Neural cell (in vitro differentiated cells): Measurements from ENCODE around the gene MRNIP. TPM values are rescaled to one million over a fixed set of nuclear protein-coding genes. Genes with fewer than 3 reads are reported as not detected.

Experiments used
- H2AFZ ChIP-seq: fragments of 200-600, 300-800 bp; sonication (generic), shearing (Covaris generic); 2 replicates; pipeline ENCODE4 v1.6.0; 2014; ENCODE audit warnings: low read depth, mild to moderate bottlenecking, antibody characterized with exemption, low read length, moderate library complexity
- H3F3A ChIP-seq: fragments of 200-600 bp; shearing (Covaris generic); 2 replicates; pipeline ENCODE4 v1.6.1; 2016; ENCODE audit warnings: mild to moderate bottlenecking, moderate library complexity, mixed read lengths, antibody characterized with exemption, low read length; ENCODE audit not compliant: insufficient read depth, poor library complexity, severe bottlenecking
- H3K27ac ChIP-seq: fragments of 200-600, 300-800 bp; sonication (generic), shearing (Covaris generic); 2 replicates; pipeline ENCODE4 v1.5.1; 2014; ENCODE audit warnings: mild to moderate bottlenecking, low read length, moderate library complexity
- H3K27me3 ChIP-seq: fragments of 300-800, 200-600 bp; sonication (generic), shearing (Covaris generic); 2 replicates; pipeline ENCODE4 v1.6.0; 2014; ENCODE audit warnings: mild to moderate bottlenecking, low read depth, low read length, moderate library complexity; ENCODE audit not compliant: insufficient read depth
- H3K36me3 ChIP-seq: fragments of 300-800, 200-600 bp; sonication (generic), shearing (Covaris generic); 2 replicates; pipeline ENCODE4 v1.5.1; 2014; ENCODE audit warnings: mild to moderate bottlenecking, antibody characterized with exemption, low read length, moderate library complexity; ENCODE audit not compliant: insufficient read depth
- H3K4me2 ChIP-seq: fragments of 300-800, 200-600 bp; sonication (generic), shearing (Covaris generic); 2 replicates; pipeline ENCODE4 v1.6.0; 2014; ENCODE audit warnings: mild to moderate bottlenecking, low read length
- H3K4me3 ChIP-seq: fragments of 300-800, 200-600 bp; sonication (generic), shearing (Covaris generic); 2 replicates; pipeline ENCODE4 v1.5.1; 2014; ENCODE audit warnings: mild to moderate bottlenecking, low read length, moderate library complexity
- H3K79me2 ChIP-seq: fragments of 200-600 bp; shearing (Covaris generic); replicated peaks from 2 replicates; pipeline ENCODE4 v1.6.0; 2014; ENCODE audit warnings: mild to moderate bottlenecking, low read length, moderate library complexity; ENCODE audit not compliant: insufficient read depth
- H3K9ac ChIP-seq: fragments of 300-800, 200-600 bp; sonication (generic), shearing (Covaris generic); 2 replicates; pipeline ENCODE4 v1.6.1; 2016; ENCODE audit warnings: mild to moderate bottlenecking, low read length, mixed read lengths
- H3K9me2 ChIP-seq: fragments of 200-600 bp; shearing (Covaris generic); 2 replicates; pipeline ENCODE4 v1.6.1; 2016; ENCODE audit warnings: mild to moderate bottlenecking, low read length, mixed read lengths; ENCODE audit not compliant: insufficient read depth
- H3K9me3 ChIP-seq: fragments of 200-600, 300-800 bp; sonication (generic), shearing (Covaris generic); 2 replicates; pipeline ENCODE4 v1.6.1; 2016; ENCODE audit warnings: mild to moderate bottlenecking, mixed run types, low read length, moderate library complexity, mixed read lengths
- H4K20me1 ChIP-seq: fragments of 200-600 bp; shearing (Covaris generic); 2 replicates; pipeline ENCODE4 v1.6.1; 2016; ENCODE audit warnings: mild to moderate bottlenecking, mixed run types; ENCODE audit not compliant: insufficient read depth
- EP300 ChIP-seq: fragments of 450-650 bp; conservative IDR thresholded peaks from 2 replicates; pipeline ENCODE4 v1.6.1; 2014; ENCODE audit warnings: antibody characterized with exemption, mild to moderate bottlenecking, moderate library complexity; ENCODE audit not compliant: poor library complexity, severe bottlenecking
- EZH2 ChIP-seq: fragments of 200-600, 300-800 bp; shearing (Covaris generic), sonication (generic); IDR thresholded peaks from 2 replicates; pipeline ENCODE4 v1.6.1; 2014; ENCODE audit warnings: antibody characterized with exemption, low read length, borderline replicate concordance, mild to moderate bottlenecking; ENCODE audit not compliant: insufficient read depth, poor library complexity, severe bottlenecking
- MXI1 ChIP-seq: fragments of 450-650 bp; conservative IDR thresholded peaks from 2 replicates; pipeline ENCODE4 v1.6.1; 2014; ENCODE audit warnings: antibody characterized with exemption, mild to moderate bottlenecking; ENCODE audit not compliant: poor library complexity, severe bottlenecking
- POLR2AphosphoS5 ChIP-seq: IDR thresholded peaks from 2 replicates; pipeline ENCODE4 v1.6.1; 2012
- RAD21 ChIP-seq: fragments of 450-650 bp; conservative IDR thresholded peaks from 2 replicates; pipeline ENCODE4 v1.6.1; 2014; ENCODE audit warnings: antibody characterized with exemption, mild to moderate bottlenecking, moderate library complexity
- SMC3 ChIP-seq: fragments of 450-650 bp; conservative IDR thresholded peaks from 2 replicates; pipeline ENCODE4 v1.6.1; 2014; ENCODE audit warnings: antibody characterized with exemption, mild to moderate bottlenecking, moderate library complexity; ENCODE audit not compliant: poor library complexity
- TAF1 ChIP-seq: IDR thresholded peaks from 2 replicates; pipeline ENCODE4 v1.6.1; 2012; ENCODE audit warnings: low read depth
- polyA plus RNA-seq: library from polyadenylated mRNA; depleted of rRNA; stranded (reverse); fragments of >200 nt; gene quantifications from 2 replicates; pipeline ENCODE4 v1.2.3, GENCODE V29; 2014
- TF ChIP-seq, protein P1 (sequence below): fragments of 450-650 bp; IDR thresholded peaks from 2 replicates; pipeline ENCODE4 v1.5.1; 2014; ENCODE audit warnings: antibody characterized with exemption, mild to moderate bottlenecking, moderate library complexity; ENCODE audit not compliant: poor library complexity, severe bottlenecking
- TF ChIP-seq, protein P2 (sequence below): IDR thresholded peaks from 2 replicates; pipeline ENCODE4 v1.6.1; 2012; ENCODE audit warnings: borderline replicate concordance

Gene MRNIP
- polyA plus RNA-seq, 1 donor from 2014 or later: 121 TPM

DNA sequence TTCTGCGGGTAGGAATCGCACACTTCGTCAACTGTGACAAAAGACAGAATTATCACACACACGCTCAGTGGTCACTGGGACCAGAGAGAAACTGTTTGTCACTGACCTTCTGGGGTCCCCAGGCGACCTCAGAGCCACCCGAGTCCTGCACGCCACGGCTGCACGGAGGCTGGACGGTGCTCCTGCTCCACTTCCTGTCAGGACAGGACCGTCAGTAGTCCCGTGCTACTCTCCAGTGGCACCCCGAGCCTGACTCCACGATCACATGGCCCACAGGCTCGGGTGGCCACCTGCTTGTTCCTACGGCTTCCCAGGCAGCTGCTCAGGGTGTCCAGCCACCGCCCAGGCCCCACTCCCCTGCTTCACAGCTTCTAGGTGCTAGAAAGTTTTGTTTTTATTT, 17.9 kb downstream of the MRNIP start:
- TF ChIP-seq, protein P1, sequence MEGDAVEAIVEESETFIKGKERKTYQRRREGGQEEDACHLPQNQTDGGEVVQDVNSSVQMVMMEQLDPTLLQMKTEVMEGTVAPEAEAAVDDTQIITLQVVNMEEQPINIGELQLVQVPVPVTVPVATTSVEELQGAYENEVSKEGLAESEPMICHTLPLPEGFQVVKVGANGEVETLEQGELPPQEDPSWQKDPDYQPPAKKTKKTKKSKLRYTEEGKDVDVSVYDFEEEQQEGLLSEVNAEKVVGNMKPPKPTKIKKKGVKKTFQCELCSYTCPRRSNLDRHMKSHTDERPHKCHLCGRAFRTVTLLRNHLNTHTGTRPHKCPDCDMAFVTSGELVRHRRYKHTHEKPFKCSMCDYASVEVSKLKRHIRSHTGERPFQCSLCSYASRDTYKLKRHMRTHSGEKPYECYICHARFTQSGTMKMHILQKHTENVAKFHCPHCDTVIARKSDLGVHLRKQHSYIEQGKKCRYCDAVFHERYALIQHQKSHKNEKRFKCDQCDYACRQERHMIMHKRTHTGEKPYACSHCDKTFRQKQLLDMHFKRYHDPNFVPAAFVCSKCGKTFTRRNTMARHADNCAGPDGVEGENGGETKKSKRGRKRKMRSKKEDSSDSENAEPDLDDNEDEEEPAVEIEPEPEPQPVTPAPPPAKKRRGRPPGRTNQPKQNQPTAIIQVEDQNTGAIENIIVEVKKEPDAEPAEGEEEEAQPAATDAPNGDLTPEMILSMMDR: no peak
- TF ChIP-seq POLR2AphosphoS5 (no peak), EP300 (no peak), MXI1 (no peak), TAF1 (no peak), RAD21 (no peak), EZH2 (no peak), SMC3 (no peak)
- TF ChIP-seq, protein P2, sequence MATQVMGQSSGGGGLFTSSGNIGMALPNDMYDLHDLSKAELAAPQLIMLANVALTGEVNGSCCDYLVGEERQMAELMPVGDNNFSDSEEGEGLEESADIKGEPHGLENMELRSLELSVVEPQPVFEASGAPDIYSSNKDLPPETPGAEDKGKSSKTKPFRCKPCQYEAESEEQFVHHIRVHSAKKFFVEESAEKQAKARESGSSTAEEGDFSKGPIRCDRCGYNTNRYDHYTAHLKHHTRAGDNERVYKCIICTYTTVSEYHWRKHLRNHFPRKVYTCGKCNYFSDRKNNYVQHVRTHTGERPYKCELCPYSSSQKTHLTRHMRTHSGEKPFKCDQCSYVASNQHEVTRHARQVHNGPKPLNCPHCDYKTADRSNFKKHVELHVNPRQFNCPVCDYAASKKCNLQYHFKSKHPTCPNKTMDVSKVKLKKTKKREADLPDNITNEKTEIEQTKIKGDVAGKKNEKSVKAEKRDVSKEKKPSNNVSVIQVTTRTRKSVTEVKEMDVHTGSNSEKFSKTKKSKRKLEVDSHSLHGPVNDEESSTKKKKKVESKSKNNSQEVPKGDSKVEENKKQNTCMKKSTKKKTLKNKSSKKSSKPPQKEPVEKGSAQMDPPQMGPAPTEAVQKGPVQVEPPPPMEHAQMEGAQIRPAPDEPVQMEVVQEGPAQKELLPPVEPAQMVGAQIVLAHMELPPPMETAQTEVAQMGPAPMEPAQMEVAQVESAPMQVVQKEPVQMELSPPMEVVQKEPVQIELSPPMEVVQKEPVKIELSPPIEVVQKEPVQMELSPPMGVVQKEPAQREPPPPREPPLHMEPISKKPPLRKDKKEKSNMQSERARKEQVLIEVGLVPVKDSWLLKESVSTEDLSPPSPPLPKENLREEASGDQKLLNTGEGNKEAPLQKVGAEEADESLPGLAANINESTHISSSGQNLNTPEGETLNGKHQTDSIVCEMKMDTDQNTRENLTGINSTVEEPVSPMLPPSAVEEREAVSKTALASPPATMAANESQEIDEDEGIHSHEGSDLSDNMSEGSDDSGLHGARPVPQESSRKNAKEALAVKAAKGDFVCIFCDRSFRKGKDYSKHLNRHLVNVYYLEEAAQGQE: no peak
- no peaks in the 10 kb centered on the region for H3F3A ChIP-seq
- H3K27ac ChIP-seq: no peak overlapping the region
- no peaks in the 10 kb centered on the region for H3K9me2 ChIP-seq
- H3K36me3 ChIP-seq: peaks cover 14% of the 10 kb centered on the region
- H3K79me2 ChIP-seq: no peaks in the 10 kb centered on the region
- H3K4me3 ChIP-seq: no peak overlapping the region
- no peaks in the 10 kb centered on the region for H3K9me3 ChIP-seq
- no peak overlapping the region for H2AFZ ChIP-seq
- no peak overlapping the region for H3K9ac ChIP-seq
- H3K4me2 ChIP-seq: no peak overlapping the region
- no peaks in the 10 kb centered on the region for H3K27me3 ChIP-seq
- H4K20me1 ChIP-seq: no peaks in the 10 kb centered on the region

DNA sequence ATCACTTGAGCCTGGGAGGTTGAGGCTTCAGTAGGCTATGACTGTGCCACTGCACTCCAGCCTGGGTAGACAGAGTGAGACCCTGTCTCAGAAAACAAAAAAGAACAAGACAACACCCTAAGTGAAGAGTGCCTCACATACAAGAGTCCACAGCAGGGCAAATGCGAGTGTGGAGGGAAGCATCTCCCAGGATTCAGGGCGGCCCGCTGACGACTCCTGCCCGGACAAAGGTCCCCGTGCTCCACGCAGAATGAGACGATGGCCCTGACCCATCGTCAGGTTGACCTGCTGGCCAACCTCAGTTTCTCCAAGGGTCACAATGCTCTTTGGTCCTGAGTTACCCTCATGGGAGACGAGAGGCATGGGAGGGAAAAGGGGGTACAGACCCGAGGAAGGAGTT, 18.3 kb downstream of the MRNIP start:
- H3K36me3 ChIP-seq: peaks cover 14% of the 10 kb centered on the region
- H3K27me3 ChIP-seq: no peaks in the 10 kb centered on the region
- H3K79me2 ChIP-seq: no peaks in the 10 kb centered on the region
- no peak overlapping the region for H3K4me2 ChIP-seq
- no peak overlapping the region for H3K9ac ChIP-seq
- no peak overlapping the region for H3K27ac ChIP-seq
- H4K20me1 ChIP-seq: no peaks in the 10 kb centered on the region
- H3K9me3 ChIP-seq: no peaks in the 10 kb centered on the region
- no peaks in the 10 kb centered on the region for H3K9me2 ChIP-seq
- no peaks in the 10 kb centered on the region for H3F3A ChIP-seq
- H2AFZ ChIP-seq: no peak overlapping the region
- TF ChIP-seq TAF1 (no peak), EP300 (no peak), MXI1 (no peak), POLR2AphosphoS5 (no peak), SMC3 (no peak), EZH2 (no peak), RAD21 (no peak)
- TF ChIP-seq, protein P2: no peak
- TF ChIP-seq, protein P1: no peak
- H3K4me3 ChIP-seq: no peak overlapping the region
